ENCODE measurements around the gene WDR48. TPM values are rescaled to one million over a fixed set of nuclear protein-coding genes. Genes with fewer than 3 reads are reported as not detected.

The WDR48 gene
- total and polyA plus RNA-seq, 9 of the 15 experiments (the other 6 are each of a cell fraction or from before 2014, with no cell fraction given): 26.6 to 70.6 (median 48.0) TPM

DNA sequence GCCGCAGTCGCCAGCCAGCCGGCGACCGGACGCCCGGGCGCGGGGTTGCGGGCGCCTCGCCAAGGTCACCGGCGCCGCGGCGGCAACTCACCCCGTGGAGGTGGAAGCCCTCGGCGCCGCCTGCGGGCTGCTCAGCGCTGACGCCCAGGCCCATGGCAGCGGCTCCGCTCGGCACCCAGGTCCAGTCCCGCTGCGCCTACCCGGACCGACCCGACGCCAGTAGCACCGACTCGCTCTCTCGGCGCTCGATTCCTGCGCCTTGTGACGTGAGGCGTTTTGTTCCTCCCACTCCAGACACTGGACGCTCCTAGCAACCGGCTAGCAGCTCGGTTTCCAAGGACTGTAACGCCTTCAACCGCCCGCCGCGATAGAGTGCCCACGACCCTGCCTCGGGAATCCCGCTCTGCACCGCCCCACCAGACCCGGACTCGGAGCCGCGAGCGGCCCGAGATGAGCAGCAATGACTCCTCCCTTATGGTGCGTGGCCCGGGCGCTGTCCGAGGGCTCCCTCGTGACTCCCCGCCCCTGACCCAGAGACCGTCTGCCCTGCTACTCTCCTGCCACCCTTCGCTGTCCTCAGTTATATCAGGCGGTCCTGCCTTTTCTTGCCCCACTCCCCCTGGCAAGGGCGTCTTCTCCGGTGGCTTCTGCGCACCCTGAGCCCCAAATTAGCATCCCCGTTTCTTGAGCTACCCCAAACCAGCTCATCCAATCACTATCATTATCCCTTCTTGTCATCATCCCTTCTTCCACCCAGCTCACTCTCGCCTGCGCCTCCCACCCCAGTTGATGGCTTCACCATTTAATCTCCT is 55.8 kb downstream of the WDR48 start, which contains the start of the genes GORASP1 and TTC21A (continued):
- TF ChIP-seq, protein P1, sequence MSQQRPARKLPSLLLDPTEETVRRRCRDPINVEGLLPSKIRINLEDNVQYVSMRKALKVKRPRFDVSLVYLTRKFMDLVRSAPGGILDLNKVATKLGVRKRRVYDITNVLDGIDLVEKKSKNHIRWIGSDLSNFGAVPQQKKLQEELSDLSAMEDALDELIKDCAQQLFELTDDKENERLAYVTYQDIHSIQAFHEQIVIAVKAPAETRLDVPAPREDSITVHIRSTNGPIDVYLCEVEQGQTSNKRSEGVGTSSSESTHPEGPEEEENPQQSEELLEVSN (IDR thresholded peaks at IDR 0.05; ENCODE audit: borderline replicate concordance in 1 of 2, extremely low read depth in 1 of 2, insufficient read depth in 1 of 2, insufficient read length in 1 of 2, low read depth in 1 of 2, low read length in 1 of 2, poor library complexity in 1 of 2, severe bottlenecking in 1 of 2): peak in 1 of 2 experiments; percentile 15
- TF ChIP-seq, protein P2, sequence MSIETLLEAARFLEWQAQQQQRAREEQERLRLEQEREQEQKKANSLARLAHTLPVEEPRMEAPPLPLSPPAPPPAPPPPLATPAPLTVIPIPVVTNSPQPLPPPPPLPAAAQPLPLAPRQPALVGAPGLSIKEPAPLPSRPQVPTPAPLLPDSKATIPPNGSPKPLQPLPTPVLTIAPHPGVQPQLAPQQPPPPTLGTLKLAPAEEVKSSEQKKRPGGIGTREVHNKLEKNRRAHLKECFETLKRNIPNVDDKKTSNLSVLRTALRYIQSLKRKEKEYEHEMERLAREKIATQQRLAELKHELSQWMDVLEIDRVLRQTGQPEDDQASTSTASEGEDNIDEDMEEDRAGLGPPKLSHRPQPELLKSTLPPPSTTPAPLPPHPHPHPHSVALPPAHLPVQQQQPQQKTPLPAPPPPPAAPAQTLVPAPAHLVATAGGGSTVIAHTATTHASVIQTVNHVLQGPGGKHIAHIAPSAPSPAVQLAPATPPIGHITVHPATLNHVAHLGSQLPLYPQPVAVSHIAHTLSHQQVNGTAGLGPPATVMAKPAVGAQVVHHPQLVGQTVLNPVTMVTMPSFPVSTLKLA (conservative IDR thresholded peaks at IDR 0.05): peak in 1 of 2 experiments; percentile 79
- TF ChIP-seq HCFC1 (IDR thresholded peaks at IDR 0.05; ENCODE audit: low read depth, low read length): peak; percentile 68
- TF ChIP-seq TARDBP (IDR thresholded peaks at IDR 0.05): peak; percentile 49; the same call in 1 of the 2 replicates
- peak; percentile 70; the same call in 1 of the 2 replicates for TF ChIP-seq HDAC2 (IDR thresholded peaks at IDR 0.05)
- peak; percentile 24 for TF ChIP-seq POLR2B (IDR thresholded peaks at IDR 0.05; ENCODE audit: low read depth, partially characterized antibody)
- TF ChIP-seq, protein P3, sequence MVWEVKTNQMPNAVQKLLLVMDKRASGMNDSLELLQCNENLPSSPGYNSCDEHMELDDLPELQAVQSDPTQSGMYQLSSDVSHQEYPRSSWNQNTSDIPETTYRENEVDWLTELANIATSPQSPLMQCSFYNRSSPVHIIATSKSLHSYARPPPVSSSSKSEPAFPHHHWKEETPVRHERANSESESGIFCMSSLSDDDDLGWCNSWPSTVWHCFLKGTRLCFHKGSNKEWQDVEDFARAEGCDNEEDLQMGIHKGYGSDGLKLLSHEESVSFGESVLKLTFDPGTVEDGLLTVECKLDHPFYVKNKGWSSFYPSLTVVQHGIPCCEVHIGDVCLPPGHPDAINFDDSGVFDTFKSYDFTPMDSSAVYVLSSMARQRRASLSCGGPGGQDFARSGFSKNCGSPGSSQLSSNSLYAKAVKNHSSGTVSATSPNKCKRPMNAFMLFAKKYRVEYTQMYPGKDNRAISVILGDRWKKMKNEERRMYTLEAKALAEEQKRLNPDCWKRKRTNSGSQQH (CRISPR knock-in tag; IDR thresholded peaks at IDR 0.05): 0 out of 2 replicates have a peak, but pooled peaks have one; percentile 41
- TF ChIP-seq SREBF1 (IDR thresholded peaks at IDR 0.05; ENCODE audit: borderline replicate concordance, low read depth, low read length): no peak
- TF ChIP-seq NFIC (IDR thresholded peaks at IDR 0.05): peak; percentile 85
- peak; percentile 78 for TF ChIP-seq GABPA (tag; conservative IDR thresholded peaks at IDR 0.05; ENCODE audit: low read depth)
- TF ChIP-seq, protein P4, sequence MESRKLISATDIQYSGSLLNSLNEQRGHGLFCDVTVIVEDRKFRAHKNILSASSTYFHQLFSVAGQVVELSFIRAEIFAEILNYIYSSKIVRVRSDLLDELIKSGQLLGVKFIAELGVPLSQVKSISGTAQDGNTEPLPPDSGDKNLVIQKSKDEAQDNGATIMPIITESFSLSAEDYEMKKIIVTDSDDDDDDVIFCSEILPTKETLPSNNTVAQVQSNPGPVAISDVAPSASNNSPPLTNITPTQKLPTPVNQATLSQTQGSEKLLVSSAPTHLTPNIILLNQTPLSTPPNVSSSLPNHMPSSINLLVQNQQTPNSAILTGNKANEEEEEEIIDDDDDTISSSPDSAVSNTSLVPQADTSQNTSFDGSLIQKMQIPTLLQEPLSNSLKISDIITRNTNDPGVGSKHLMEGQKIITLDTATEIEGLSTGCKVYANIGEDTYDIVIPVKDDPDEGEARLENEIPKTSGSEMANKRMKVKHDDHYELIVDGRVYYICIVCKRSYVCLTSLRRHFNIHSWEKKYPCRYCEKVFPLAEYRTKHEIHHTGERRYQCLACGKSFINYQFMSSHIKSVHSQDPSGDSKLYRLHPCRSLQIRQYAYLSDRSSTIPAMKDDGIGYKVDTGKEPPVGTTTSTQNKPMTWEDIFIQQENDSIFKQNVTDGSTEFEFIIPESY (CRISPR knock-in tag; IDR thresholded peaks at IDR 0.05): 0 out of 2 replicates have a peak, but pooled peaks have one; percentile 9
- TF ChIP-seq EGR1 (conservative IDR thresholded peaks at IDR 0.05): 0 out of 2 replicates have a peak, but pooled peaks have one; percentile 39
- no peak for TF ChIP-seq NELFE (IDR thresholded peaks at IDR 0.05; ENCODE audit: insufficient read depth, insufficient read length)
- peak in 1 of 2 experiments; percentile 57; a peak in 1 of 4 replicates for TF ChIP-seq TEAD1 (CRISPR knock-in tag; IDR thresholded peaks at IDR 0.05)
- TF ChIP-seq ZFX (CRISPR knock-in tag; IDR thresholded peaks at IDR 0.05): peak; percentile 65
- TF ChIP-seq SUPT5H (IDR thresholded peaks at IDR 0.05): peak; percentile 65
- no peak for TF ChIP-seq NR2F6 (CRISPR knock-in tag; IDR thresholded peaks at IDR 0.05)
- TF ChIP-seq FOXK1 (CRISPR knock-in tag; IDR thresholded peaks at IDR 0.05; ENCODE audit: borderline replicate concordance): no peak
- TF ChIP-seq SETDB1 (IDR thresholded peaks at IDR 0.05; ENCODE audit: low read length): peak; percentile 42
- TF ChIP-seq PHF8 (IDR thresholded peaks at IDR 0.05; ENCODE audit: borderline replicate concordance, low read length): peak; percentile 86; the same call in 1 of the 2 replicates
- TF ChIP-seq ETS2 (tag; IDR thresholded peaks at IDR 0.05; ENCODE audit: borderline replicate concordance, poor library complexity, severe bottlenecking): no peak
- no peak for TF ChIP-seq TCF3 (CRISPR knock-in tag; IDR thresholded peaks at IDR 0.05)
